GM12872 (cell line): ENCODE data around the gene TTC16.

Source experiments
- TF ChIP-seq, protein P1 (sequence below): IDR thresholded peaks from 3 replicates; pipeline ENCODE4 v1.5.1; 2011; ENCODE audit warnings: low read depth, mild to moderate bottlenecking, low read length, moderate library complexity; ENCODE audit not compliant: insufficient read depth

TTC16 gene

DNA sequence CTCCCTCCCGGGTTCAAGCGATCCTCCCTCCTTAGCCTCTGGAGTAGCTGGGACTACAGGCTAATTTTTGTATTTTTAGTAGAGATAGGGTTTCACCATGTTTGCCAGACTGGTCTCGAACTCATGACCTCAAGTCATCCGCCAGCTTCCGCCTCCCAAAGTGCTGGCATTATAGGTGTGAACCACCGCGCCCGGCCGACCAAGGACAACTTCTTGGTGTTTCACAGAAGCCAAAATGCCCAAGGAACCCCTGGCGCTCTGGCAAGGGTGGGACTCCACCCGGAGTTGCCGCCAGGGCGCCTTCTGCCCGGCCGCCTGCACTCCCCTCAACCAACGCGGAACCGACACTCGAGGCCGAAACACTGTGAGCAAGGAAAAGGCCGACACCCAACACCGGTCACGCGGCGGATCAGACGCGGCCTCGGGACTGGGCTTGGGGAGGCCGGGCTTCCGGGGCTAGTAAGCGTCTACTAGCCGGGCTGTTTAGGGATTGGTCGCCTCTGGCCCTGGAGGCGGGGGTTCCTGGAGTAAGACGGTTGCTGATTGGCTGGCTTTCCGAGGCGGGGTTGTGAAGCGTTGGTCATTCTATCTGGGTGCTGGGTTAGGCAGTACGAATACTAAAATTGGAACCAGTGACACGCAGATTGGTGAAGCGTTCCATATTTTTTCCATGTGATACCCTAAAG is 16.8 kb upstream of the TTC16 start:
- TF ChIP-seq, protein P1, sequence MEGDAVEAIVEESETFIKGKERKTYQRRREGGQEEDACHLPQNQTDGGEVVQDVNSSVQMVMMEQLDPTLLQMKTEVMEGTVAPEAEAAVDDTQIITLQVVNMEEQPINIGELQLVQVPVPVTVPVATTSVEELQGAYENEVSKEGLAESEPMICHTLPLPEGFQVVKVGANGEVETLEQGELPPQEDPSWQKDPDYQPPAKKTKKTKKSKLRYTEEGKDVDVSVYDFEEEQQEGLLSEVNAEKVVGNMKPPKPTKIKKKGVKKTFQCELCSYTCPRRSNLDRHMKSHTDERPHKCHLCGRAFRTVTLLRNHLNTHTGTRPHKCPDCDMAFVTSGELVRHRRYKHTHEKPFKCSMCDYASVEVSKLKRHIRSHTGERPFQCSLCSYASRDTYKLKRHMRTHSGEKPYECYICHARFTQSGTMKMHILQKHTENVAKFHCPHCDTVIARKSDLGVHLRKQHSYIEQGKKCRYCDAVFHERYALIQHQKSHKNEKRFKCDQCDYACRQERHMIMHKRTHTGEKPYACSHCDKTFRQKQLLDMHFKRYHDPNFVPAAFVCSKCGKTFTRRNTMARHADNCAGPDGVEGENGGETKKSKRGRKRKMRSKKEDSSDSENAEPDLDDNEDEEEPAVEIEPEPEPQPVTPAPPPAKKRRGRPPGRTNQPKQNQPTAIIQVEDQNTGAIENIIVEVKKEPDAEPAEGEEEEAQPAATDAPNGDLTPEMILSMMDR, result no peak

- TF ChIP-seq, protein P1, result no peak
These were observed 15.7 kb upstream of the TTC16 start for GRCh38 chr9:127700140-127700539.

DNA sequence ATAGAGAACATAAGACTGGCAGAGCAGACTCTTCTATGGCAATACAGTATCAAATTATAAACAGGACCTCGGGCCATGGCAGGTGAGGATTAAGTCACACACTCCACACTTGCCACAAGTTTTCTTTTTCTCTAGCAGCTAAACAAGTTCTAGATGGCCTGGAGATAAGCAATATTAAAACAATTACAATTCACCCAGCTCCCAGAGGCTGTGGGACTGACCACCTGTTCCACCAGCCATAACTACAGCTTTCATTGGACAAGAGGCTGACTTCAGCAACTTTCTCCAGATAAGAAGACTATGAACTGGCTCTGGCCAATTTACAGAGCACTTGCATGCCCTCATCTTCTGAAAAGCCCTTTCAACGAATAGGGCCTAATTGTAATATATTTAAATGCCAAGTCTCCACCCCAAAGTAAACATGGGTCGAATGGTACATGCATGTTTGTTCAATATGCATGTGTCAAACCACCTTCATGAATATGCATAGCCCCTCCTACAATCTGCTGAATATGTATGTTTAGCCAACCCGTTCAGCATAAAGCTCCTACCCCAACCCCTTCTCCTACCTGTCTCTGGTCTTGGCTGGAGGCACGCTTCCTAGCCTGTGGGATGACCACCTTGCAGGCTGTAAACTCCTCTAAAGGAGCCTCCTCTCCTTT is 15.2 kb upstream of the TTC16 start:
- TF ChIP-seq, protein P1, result no peak

GRCh38 chr9:127703289-127703946 is 12.5 kb upstream of the TTC16 start:
- TF ChIP-seq, protein P1, result no peak

DNA sequence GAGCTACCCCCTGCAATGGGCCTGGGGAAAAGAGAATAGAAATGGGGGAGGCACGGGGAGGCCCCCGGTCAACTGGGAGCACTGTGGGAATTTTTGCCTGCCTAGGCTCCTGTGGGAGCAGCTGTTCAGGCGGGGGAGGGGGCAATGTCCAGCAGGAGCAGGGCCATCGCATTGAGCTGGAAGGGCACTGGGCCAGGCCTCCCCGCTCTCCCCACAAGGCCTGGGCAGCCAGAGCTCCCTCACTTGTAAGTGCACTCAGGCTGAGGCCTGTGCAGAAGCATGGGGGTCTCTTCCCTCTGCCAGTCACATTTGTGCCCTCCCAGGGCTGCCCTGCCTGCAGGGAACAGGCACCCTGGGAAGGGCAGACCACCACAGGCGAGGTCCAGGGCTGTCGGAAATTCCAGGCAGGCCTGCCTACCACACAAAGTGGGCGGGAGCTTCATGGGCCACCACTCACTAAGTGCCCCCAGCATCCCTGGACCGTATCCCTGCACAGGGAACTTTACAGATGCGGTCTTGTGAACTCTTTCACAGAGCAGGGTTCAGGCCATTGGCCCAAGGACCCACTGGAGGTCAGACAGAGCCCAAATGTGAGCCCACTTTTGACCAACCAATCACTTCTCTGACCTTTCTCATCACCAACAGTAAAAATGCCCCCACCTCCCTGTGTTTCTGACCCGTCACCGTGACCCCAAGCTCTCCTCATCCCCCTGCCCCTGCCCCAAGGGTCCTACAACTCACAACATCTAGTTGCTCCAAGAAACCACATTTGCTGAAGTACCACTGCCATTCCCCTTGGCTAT is 10.1 kb upstream of the TTC16 start:
- TF ChIP-seq, protein P1, result no peak

DNA sequence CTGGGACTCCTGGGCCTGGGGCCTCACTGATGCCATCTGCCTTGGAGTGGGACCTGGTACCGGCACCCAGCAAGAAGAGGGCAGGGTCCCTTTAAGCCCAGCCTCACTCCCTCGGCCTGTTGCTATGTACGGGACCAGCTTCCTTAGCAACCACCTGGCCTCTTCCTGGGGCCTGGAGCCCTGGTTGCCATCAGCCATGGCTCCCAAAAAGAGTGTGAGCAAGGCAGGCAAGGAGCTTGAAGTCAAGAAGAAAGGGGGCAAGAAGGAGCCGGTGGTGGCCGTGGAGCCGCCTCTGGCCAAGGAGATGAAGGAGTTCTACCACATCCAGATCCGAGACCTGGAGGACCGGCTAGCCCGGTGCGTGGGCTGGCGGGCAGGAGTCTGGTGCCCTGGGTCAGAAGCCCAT is 9.0 kb upstream of the TTC16 start, which contains the start of gene CFAP157:
CFAP157 (plus strand) TSS at position 153 of the 406 bp plus-strand sequence; CDS start at position 197, 44 bp downstream.
- TF ChIP-seq, protein P1, result no peak

GRCh38 chr9:127707766-127708165 is 8.1 kb upstream of the TTC16 start:
- TF ChIP-seq, protein P1, result peak; percentile 49; the same call in 2 of the 3 replicates
